ENCODE measurements around the gene CNNM3.
A peak's percentile ranks its signal among the peaks of the same experiment; 100 is the strongest.
"Not testable (repeated sequence)": the region's sequence is repeated elsewhere in the genome, so short reads cannot be mapped to it uniquely, and the experiment has no call there.

The CNNM3 gene

DNA sequence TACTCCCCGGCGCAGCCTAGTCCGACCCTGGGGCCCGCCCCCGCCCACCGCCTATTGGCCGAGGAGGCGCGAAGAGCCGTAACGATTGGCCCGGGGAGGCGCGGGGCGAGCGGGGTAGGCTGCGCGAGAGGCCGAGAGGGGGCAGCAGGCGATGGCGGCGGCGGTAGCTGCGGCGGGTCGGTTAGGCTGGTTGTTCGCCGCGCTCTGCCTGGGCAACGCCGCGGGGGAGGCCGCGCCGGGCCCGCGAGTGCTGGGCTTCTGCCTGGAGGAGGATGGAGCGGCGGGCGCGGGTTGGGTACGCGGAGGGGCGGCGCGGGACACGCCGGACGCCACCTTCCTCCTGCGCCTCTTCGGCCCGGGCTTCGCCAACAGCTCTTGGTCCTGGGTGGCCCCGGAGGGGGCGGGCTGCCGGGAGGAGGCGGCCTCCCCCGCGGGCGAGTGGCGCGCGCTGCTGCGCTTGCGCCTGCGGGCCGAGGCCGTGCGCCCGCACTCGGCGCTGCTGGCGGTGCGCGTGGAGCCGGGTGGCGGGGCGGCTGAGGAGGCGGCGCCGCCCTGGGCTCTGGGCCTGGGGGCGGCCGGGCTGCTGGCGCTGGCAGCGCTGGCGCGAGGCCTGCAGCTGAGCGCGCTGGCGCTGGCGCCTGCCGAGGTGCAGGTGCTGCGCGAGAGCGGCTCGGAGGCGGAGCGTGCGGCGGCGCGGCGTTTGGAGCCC is at the start of gene CNNM3:
CNNM3 (plus strand) TSS at position 142 of the 709 bp plus-strand sequence; CDS start at position 152, 10 bp downstream.
- DNase-seq (ENCODE audit: low spot score) = peak; percentile 99

- DNase-seq (ENCODE audit: low spot score) = no peak
Observed at GRCh38 chr2:96767135-96767871, 48.8 kb upstream of the CNNM3 start.

- no peak for DNase-seq (ENCODE audit: low spot score)
Observed at GRCh38 chr2:96768083-96768561, 47.9 kb upstream of the CNNM3 start.

DNA sequence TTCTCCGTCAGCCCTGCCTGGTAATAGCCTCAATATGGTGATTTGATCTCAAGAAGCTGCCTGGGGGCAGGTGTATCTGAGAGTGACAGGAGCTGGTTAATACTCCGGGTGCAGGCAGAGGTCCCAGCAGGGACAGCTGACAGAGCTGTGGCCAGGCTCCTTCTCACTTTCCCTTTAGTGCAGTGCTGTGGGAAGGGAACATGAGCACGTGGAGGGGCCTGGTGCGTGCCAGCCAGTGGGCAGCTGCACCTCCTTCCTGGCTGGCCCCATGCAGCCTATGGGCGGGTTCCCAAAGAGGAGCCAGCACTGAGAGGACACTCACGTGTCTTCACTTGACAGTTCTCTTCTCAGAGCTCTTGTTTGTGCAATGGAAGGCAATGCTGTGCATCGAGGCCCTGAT is 46.3 kb upstream of the CNNM3 start:
- no peak for DNase-seq (ENCODE audit: low spot score)

DNA sequence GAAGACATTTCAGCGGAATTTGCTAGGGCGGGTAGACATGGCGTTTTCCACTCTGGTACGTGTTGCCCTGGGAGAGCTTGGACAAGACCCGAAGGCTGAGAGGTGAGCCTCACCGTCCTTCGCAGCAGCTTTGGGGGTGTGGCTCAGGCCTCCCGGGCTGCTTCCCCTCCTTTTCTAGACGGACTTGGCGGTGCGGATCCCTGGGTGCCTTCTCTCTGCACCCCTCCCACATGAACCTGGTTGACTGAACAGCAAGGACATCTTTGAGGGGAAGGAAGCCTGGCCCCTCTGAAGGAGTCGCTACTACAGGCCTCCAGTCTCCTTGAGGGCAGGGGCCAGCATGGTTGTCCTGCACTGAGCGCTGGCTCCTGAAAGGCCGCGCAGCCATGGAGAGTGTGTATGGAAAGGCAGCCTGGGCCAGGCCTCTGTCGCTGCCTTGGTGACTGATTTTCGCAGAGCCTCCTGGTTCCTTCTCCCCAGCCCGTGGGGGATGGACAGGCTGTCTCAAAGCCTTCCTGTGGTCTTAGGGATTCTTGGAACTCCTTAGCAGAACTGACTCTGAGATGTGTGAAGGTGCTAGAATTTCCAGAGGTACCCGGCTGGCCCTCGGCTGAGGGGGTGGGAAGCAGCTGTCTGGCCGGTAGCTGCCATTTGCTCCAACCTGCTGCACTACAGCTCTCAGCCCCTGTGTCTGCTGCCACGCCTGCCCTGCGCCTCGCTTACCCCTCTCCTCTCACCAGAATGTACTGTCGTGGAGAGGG is 45.4 kb upstream of the CNNM3 start:
- no peak for DNase-seq (ENCODE audit: low spot score)

DNA sequence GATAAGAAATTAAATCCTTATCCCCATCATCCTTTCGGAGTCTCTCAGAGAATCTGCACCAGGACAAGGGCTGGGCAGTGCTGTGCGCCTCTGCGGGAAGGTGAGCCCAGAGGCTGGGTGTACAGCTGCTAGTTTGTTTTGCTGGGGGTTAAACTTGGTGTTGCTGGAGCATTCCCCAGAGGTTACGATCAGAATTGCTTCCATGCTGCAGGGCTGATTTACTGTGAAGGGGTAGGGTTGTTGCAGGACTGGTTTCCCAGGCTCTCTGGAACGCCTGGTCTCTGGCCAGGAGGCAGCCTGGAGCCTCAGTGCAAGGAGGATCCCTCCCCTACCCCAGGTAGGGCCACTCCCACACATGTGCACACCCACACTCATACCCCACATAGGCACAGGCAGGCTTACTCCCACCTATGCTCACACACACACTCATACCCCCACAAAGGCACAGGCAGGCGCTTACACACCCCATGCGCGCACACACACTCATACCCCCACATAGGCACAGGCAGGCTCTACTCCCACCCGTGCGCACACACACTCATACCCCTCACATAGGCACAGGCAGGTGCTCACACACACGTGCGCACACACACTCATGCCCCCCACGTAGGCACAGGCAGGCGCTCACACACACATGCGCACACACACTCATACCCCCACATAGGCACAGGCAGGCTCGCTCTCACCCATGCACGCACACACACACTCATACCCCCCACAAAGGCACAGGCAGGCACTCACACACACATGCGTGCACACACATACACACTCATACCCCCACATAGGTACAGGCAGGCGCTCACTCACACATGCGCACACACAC is 44.1 kb upstream of the CNNM3 start:
- no peak for DNase-seq (ENCODE audit: low spot score)

- no peak for DNase-seq (ENCODE audit: low spot score)
Observed at GRCh38 chr2:96772903-96773671, 43.0 kb upstream of the CNNM3 start.

DNA sequence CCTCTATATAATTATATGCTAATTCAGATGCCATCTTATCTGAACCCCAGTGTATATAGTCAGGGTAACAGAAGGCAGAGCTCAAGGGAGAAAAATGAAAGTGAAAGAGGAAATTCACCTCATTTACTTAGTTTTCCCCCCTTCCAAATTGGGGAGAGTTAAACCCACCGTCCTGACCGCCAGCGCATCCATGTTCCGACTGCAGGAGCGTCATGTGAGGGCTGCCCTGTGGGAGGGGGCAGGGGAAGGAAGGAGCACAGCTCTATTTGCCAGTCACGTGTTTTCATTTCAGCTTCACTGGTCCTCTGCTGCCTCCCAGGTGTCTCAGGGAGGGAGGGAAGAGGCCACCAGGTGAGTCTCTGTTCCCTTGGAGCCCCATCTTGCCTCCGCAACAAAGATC is 42.1 kb upstream of the CNNM3 start:
- no peak for DNase-seq (ENCODE audit: low spot score)

GRCh38 chr2:96775160-96775559 is 40.9 kb upstream of the CNNM3 start:
- DNase-seq (ENCODE audit: low spot score) = no peak

DNA sequence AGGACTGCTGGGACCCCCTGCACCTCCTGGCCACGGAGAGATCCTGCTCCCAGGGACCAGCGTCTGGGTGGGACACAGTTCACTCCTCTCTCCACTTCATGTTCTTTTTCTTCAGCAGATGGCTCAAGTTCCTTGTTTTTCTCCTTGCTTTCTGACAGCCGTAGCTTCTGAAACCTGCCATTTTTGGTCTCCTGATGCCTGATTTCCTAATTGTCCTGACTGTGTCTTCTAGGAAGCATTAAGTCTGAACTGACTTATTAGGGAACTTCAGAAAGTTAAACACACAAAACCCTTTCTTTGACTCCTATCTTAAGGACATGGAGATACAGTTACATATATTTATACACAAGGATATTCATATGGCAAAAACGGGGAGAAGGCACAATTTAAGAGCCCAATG is 32.7 kb upstream of the CNNM3 start:
- no peak for DNase-seq (ENCODE audit: low spot score)

DNA sequence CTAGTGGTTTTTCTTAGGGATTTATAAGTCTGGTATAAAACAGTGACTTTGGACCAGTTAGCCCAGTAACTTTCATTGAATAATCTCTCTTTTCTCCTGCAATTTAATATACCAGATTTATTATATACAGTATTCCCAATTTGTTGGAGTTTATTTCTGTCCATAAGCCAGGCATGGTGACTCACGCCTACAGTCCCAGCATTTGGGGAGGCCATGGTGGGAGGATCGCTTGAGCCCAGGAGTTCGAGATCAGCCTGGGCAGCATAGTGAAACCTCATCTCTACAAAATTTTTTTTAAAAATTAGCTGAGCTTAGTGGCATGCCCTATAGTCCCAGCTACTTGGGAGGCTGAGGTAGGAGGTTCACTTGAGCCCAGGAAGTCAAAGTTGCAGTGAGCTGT is 28.7 kb upstream of the CNNM3 start:
- no peak for DNase-seq (ENCODE audit: low spot score)

DNA sequence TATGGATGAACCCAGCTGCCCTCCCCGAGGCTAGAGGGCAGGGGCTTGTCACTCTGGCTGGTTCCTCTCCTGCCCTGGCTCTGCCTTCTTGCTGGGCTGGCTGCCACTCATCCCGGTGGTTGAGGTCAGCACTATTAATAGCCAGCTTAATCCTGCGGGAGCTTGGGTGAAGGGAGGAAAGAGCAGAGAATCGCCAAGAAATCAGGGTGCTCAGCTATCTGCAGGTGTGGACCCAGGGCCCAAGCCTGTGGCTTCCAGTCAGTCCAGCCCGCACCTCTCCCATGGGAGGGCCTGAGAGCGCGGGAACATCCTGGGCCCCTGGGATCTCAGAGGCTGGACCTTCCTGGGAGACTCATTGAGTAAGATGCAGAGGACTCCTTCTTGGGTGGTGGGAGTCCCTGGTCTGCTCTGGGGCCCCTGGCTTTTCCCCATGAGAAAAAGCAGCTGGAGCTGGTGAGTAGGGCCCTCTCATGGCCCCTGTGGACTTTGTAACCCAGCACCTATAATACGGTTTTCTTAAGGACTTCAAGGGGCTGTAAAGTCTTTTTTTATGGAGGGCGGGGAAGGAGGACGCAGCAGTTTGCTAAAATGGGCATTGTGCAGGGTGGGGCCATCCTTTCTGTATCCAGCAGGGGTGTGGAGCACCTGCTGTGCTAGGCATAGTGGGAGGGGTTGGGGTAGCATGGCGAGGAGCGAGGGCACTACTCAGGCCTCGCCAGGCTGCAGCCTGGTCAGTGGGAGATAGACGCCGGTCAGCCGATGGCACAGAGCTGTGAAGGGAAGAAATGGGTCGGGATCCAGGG is 27.4 kb upstream of the CNNM3 start:
- peak; percentile 31 for DNase-seq (ENCODE audit: low spot score)

DNA sequence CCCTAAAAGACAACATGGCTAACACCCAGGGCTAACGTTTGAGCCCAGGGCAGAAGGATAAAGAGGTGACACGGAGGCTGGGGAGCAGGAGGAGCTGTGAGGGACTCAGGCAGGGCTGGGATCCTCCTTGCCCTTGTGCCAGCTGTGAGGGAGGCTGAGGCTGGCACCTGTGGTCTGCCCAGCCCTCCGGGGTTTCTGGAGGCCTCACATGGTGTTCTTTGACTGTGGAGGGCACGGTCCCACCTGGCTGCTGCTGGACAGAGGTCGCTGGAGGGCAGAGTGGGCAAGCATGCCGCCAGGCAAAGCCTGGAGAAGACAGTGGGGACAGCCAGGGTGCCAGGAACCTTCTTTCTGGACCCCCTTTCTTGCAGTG is 26.8 kb upstream of the CNNM3 start:
- no peak for DNase-seq (ENCODE audit: low spot score)

GRCh38 chr2:96792772-96793749 is 23.0 kb upstream of the CNNM3 start:
- no peak for DNase-seq (ENCODE audit: low spot score)

GRCh38 chr2:96795076-96795475 is 21.0 kb upstream of the CNNM3 start:
- no peak for DNase-seq (ENCODE audit: low spot score)

DNA sequence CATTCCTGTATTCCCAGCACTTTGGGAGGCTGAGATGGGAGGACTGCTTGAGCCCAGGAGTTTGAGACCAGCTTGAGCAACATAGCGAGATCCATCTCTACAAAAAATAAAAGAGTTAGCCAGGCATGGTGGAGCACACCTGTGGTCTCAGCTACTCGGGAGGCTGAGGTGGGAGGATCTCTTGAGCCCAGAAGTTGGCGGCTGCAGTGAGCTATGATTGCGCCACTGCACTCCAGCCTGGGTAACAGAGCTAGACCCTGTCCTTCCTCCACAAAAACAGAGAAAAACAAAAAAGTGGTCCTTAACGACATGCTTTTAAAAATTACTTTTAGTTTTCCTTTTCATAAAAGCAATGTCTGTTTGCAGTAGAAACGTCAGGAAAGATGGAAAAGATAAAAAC is 19.6 kb upstream of the CNNM3 start:
- not testable (repeated sequence) for DNase-seq (ENCODE audit: low spot score)

DNA sequence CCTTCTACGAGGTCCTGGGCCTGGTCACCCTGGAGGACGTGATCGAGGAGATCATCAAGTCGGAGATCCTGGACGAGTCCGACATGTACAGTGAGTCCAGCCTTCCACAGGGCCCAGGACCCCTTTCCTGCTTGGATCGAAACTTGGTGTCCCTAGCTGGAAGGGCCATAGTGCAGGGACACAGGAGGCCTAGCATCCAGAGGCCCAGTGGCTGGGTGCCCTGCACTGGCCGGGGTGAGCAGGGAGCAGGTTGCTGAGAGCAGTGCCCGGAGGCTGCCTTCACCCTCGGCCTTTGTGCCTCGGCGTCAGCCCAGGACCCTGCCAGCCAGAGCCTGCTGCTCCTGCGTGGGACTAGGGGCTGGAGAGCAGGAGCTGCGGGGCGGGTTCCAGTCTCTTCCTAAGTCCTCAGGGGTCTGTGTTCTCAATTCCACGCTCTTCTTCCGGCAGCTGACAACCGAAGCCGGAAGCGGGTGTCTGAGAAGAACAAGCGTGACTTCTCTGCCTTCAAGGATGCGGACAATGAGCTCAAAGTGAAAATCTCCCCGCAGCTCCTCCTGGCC is 18.9 kb upstream of the CNNM3 start:
- no peak for DNase-seq (ENCODE audit: low spot score)

- DNase-seq (ENCODE audit: low spot score) = no peak
Observed at GRCh38 chr2:96798733-96799622, 17.1 kb upstream of the CNNM3 start.

All from AG08395 (cell line).